Natural killer cell (primary cell): ENCODE results near the gene ATF6B. TPM values are rescaled to one million over a fixed set of nuclear protein-coding genes. Genes with fewer than 3 reads are reported as not detected.

Experiments used
- ATAC-seq, 3 donors: fragments of 150-1000 bp in 2 of 3; fragments of 200-7000 bp in 1 of 3; cut with Tn5 transposase; 1 replicate in 1 of 3; 2 replicates in 2 of 3; pipeline ENCODE4 v1.10.0; 2021; ENCODE audit warnings: mild to moderate bottlenecking in 2 of 3, moderate library complexity in 2 of 3
- DNase-seq, 2 donors: peaks; one replicate each; pipeline versions ENCODE4 v3.0.0 to v3.0.0-alpha.2; 2013 to 2021; ENCODE audit warnings: mixed read lengths in 1 of 2
- H3K27ac ChIP-seq: one replicate; pipeline ENCODE4 v1.5.1; 2013; ENCODE audit warnings: mild to moderate bottlenecking, low read length
- H3K27me3 ChIP-seq: one replicate; pipeline ENCODE4 v1.6.1; 2013; ENCODE audit warnings: low read length; ENCODE audit not compliant: control insufficient read depth, insufficient read depth
- H3K36me3 ChIP-seq: one replicate; pipeline ENCODE4 v1.6.1; 2013; ENCODE audit warnings: low read length; ENCODE audit not compliant: control insufficient read depth, insufficient read depth
- H3K4me1 ChIP-seq: one replicate; pipeline ENCODE4 v1.6.1; 2013; ENCODE audit warnings: low read length; ENCODE audit not compliant: control insufficient read depth, insufficient read depth
- H3K4me3 ChIP-seq: one replicate; pipeline ENCODE4 v1.5.1; 2013; ENCODE audit warnings: low read length
- H3K9me3 ChIP-seq: one replicate; pipeline ENCODE4 v1.6.1; 2013; ENCODE audit warnings: low read length; ENCODE audit not compliant: control insufficient read depth, insufficient read depth
- H3K27ac Mint-ChIP-seq, 2 donors: one replicate each; pipeline ENCODE4 v1.8.0; 2022; ENCODE audit warnings: mild to moderate bottlenecking in 2 of 2, mixed read lengths in 2 of 2, moderate library complexity in 1 of 2
- H3K27me3 Mint-ChIP-seq, 2 donors: one replicate each; pipeline ENCODE4 v1.8.0; 2022; ENCODE audit warnings: low read depth in 2 of 2, mixed read lengths in 2 of 2
- H3K36me3 Mint-ChIP-seq: one replicate; pipeline ENCODE4 v1.8.0; 2022; ENCODE audit warnings: mixed read lengths
- H3K4me1 Mint-ChIP-seq, 2 donors: one replicate each; pipeline ENCODE4 v1.8.0; 2022; ENCODE audit warnings: mixed read lengths in 2 of 2
- H3K4me3 Mint-ChIP-seq: one replicate; pipeline ENCODE4 v1.8.0; 2022; ENCODE audit warnings: mild to moderate bottlenecking, moderate library complexity, mixed read lengths
- H3K9me3 Mint-ChIP-seq, 2 donors: one replicate each; pipeline ENCODE4 v1.8.0; 2022; ENCODE audit warnings: mixed read lengths in 2 of 2
- WGBS: methylation state at CpG from one replicate; pipeline ENCODE4 v1.1.7; 2013; ENCODE audit warnings: missing lambda C conversion rate; ENCODE audit not compliant: insufficient coverage; 5-methylcytosine and 5-hydroxymethylcytosine counted together
- intact Hi-C: fragments of 100-400 bp; cut with micrococcal nuclease; formaldehyde crosslinking; loops from one replicate; pipeline ENCODE4 v1.14.2; 2022
- total RNA-seq, 4 donors: library from RNA; stranded (reverse); fragments of 120-200 nt in 1 of 4; gene quantifications; one replicate each; pipeline versions ENCODE4 v1.2.3 to v1.2.4, GENCODE V29; 2013 to 2022
- TF ChIP-seq, protein P1 (sequence below): fragments of 200-600 bp; IDR thresholded peaks from one replicate; pipeline ENCODE4 v1.8.0; 2022; ENCODE audit warnings: antibody characterized with exemption

ATF6B gene
- total RNA-seq, 3 donors from 2014 or later (not counting 1 experiment from before 2014, with no cell fraction given), result 157 to 187 (median 178) TPM

DNA sequence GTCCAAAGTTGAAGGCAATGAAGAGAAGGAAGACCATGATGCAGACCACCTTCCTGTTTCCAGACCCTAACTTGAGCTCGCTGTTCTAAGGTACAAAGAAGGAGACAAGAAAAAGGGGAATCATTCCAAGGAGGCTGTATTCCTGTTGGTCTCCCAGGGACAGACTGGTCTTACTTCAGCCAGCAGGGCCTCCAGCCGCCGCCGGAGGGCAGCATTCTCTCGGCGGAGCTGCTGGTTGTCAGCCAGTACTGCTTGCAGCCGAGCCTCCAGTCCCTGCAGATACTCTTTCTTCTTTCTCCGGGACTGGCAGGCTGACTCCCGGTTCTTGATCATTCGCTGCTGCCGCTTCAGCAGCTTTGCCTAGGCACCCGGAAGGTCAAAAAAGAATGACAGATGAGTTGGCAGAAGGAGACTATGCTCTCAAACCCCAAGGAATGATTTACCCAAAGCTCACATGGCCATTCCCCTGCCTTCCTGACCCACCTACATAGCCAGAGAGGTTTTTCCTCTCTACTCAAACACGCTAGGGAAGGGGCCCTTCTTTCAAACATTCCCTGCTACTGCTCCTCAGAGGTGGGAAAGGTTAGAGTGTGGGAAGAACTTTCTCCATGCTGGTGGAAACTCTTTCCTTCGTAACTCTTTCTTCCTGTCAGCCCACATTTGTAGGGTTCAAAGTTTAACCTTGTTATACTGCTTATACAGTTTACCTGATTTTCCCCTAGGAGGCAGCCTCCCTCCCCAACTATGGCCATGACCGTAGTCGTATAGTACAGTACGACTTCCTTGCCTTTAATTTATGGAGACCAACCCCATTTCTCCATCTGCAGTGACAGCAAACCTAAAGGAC, 9.0 kb downstream of the ATF6B start:
- Mint-ChIP-seq H3K27ac (peak overlapping the region; percentile 41 to 51), H3K4me3 (no peak overlapping the region), H3K27me3 (no peaks in the 10 kb centered on the region), H3K4me1 (peaks cover under 1 to 22% of the 10 kb centered on the region in 2 donors), H3K36me3 (no peaks in the 10 kb centered on the region), H3K9me3 (no peaks in the 10 kb centered on the region)
- H3K4me3 ChIP-seq, result no peak overlapping the region
- no peaks in the 10 kb centered on the region for H3K4me1 ChIP-seq
- peaks cover 60% of the 10 kb centered on the region for H3K36me3 ChIP-seq
- no peak overlapping the region for H3K27ac ChIP-seq
- ATAC-seq (peak; percentile 83 to 93 (median 92)), DNase-seq (peak; percentile 64 to 79)
- TF ChIP-seq, protein P1, sequence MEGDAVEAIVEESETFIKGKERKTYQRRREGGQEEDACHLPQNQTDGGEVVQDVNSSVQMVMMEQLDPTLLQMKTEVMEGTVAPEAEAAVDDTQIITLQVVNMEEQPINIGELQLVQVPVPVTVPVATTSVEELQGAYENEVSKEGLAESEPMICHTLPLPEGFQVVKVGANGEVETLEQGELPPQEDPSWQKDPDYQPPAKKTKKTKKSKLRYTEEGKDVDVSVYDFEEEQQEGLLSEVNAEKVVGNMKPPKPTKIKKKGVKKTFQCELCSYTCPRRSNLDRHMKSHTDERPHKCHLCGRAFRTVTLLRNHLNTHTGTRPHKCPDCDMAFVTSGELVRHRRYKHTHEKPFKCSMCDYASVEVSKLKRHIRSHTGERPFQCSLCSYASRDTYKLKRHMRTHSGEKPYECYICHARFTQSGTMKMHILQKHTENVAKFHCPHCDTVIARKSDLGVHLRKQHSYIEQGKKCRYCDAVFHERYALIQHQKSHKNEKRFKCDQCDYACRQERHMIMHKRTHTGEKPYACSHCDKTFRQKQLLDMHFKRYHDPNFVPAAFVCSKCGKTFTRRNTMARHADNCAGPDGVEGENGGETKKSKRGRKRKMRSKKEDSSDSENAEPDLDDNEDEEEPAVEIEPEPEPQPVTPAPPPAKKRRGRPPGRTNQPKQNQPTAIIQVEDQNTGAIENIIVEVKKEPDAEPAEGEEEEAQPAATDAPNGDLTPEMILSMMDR, result peak; percentile 79
- H3K27me3 ChIP-seq, result no peaks in the 10 kb centered on the region
- H3K9me3 ChIP-seq, result no peaks in the 10 kb centered on the region
- WGBS, result 40% methylated on average over 16 of the region's 17 CpGs
- intact Hi-C loops, result loop anchor here (1.0 to 2.0 kb wide), 2 partner anchors 35 to 126 kb away; partner anchors contain the start of gene PPT2

DNA sequence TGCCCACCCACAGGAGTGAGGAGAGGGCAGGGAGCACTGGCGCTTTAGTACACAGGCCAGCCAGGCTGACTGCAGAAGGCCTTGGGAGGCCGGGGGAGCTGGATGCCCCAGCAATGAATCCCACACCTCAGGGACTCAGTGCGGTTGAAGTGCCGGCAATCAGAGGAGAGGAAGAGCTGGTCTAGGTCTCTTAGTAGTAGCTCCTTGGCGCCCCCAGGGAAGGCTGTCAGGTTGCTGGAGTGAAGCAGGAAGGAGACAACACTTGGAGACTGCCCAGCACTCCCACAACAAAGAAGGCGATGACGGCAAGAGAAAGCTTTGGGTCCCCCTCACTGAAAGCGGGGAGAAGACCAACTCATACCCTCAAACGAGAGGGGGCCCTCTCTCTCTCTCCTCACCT, 10.6 kb downstream of the ATF6B start:
- ATAC-seq (no peak), DNase-seq (no peak)
- Mint-ChIP-seq H3K9me3 (no peaks in the 10 kb centered on the region), H3K4me1 (peaks cover 0 to 27% of the 10 kb centered on the region in 2 donors), H3K27ac (no peak overlapping the region), H3K4me3 (no peak overlapping the region), H3K27me3 (no peaks in the 10 kb centered on the region), H3K36me3 (no peaks in the 10 kb centered on the region)
- intact Hi-C loops, result no loop called here
- no peaks in the 10 kb centered on the region for H3K9me3 ChIP-seq
- no peaks in the 10 kb centered on the region for H3K27me3 ChIP-seq
- H3K36me3 ChIP-seq, result peaks cover 55% of the 10 kb centered on the region
- no peak overlapping the region for H3K4me3 ChIP-seq
- WGBS, result 94% methylated on average over 9 of the region's 9 CpGs
- TF ChIP-seq, protein P1, result no peak
- no peaks in the 10 kb centered on the region for H3K4me1 ChIP-seq
- H3K27ac ChIP-seq, result no peak overlapping the region

DNA sequence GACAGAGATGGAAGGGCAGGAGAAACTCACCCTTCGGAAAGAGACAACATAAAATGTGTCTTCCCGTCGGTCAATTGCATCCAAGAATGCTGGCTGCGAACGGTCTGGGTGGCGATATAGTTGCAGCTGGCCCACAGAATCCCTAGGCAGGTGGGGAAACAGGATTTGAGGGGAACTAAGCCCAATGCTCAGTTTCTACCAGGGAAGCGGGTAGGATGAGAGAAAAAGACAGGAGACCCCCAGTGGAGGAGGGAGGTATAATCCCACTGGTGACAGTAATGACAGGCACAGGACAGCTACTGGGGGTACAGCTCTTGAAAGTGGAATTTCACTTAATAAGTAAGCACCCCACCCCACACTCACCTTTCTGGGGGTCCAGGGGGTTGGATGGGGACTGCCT, 11.4 kb downstream of the ATF6B start:
- Histone ChIP-seq H3K36me3 (peaks cover 49% of the 10 kb centered on the region), H3K4me1 (no peaks in the 10 kb centered on the region), H3K27me3 (no peaks in the 10 kb centered on the region), H3K9me3 (no peaks in the 10 kb centered on the region), H3K27ac (no peak overlapping the region), H3K4me3 (no peak overlapping the region)
- Mint-ChIP-seq H3K27ac (no peak overlapping the region), H3K9me3 (no peaks in the 10 kb centered on the region), H3K36me3 (no peaks in the 10 kb centered on the region), H3K4me3 (no peak overlapping the region), H3K27me3 (no peaks in the 10 kb centered on the region), H3K4me1 (peaks cover 0 to 24% of the 10 kb centered on the region in 2 donors)
- TF ChIP-seq, protein P1, result no peak
- intact Hi-C loops, result no loop called here
- WGBS, result 95% methylated on average over 7 of the region's 7 CpGs
- DNase-seq (peak in 1 of 2 donors; percentile 38), ATAC-seq (no peak)
